GM12892 (cell line): Measurements from ENCODE around the gene VAPB.
"Not testable (repeated sequence)": the region's sequence is repeated elsewhere in the genome, so short reads cannot be mapped to it uniquely, and the experiment has no call there.

Experiments
- DNase-seq: peaks from one replicate; pipeline ENCODE4 v3.0.0; 2011; ENCODE audit not compliant: insufficient read length
- FAIRE-seq: peaks from 2 replicates; lab custom pipeline; 2011; peaks lifted over from hg19 to GRCh38; lab: Jason Lieb, UNC
- POLR2A ChIP-seq: IDR thresholded peaks from 2 replicates; pipeline ENCODE4 v1.6.1; 2011; ENCODE audit warnings: low read depth, low read length, control low read depth
- POLR2AphosphoS5 ChIP-seq: IDR thresholded peaks from 2 replicates; pipeline ENCODE4 v1.6.1; 2011; ENCODE audit warnings: low read depth, low read length, control low read depth
- TAF1 ChIP-seq: IDR thresholded peaks from 2 replicates; pipeline ENCODE4 v1.6.1; 2011; ENCODE audit warnings: low read depth, mild to moderate bottlenecking, control low read depth, low read length, borderline replicate concordance

The VAPB gene

GRCh38 chr20:58416835-58417234 lies 27.8 kb downstream of the VAPB start:
- no peak for TF ChIP-seq POLR2AphosphoS5
- no peak for TF ChIP-seq TAF1
- TF ChIP-seq POLR2A, result no peak
- FAIRE-seq, result no peak

GRCh38 chr20:58417438-58417837 lies 28.4 kb downstream of the VAPB start:
- FAIRE-seq (no peak), DNase-seq (no peak)
- TF ChIP-seq POLR2A, result no peak
- TF ChIP-seq POLR2AphosphoS5, result no peak
- no peak for TF ChIP-seq TAF1

More at GRCh38 chr20:58416835-58417234, 27.8 kb downstream of the VAPB start:
- no peak for DNase-seq

DNA sequence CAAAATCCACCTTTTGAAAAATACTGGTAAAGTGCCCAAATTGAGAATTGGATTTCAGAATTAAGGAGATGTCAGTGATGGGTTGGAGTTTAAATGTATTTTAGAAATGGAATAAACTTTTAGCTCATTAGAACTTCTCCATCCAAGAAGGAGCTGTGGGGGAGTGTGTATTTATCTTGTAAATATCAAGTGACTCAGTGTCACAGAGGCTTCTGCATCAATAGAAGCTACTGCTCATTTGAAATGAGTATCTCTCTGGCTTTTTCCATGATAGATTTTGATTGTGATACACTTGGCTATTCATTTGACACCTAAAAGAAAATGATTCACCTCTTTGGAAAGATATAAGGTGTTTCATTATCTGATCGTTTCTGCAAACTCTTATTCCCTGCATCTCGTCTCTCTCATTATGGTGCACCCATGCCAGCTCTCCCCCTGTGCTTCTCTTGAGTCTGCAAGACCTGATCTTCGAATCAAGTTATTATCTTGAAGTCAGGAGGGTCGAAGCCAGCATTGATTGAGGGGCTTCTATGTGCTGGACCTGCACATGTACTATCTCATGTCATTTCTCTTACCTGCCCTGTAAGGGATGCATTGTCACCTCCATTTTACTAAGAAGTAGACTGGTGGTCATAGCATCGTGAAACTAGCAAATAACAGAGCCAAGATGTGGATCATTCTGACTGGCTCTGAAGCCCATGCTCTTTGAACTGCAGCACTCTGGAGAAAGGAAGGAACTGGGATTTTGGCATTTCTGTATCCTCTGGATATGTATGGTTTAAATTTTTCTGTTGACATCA lies 30.1 kb downstream of the VAPB start:
- TF ChIP-seq POLR2AphosphoS5, result no peak
- TF ChIP-seq TAF1, result no peak
- no peak for TF ChIP-seq POLR2A
- no peak for FAIRE-seq
- no peak for DNase-seq

- DNase-seq, result no peak
- FAIRE-seq, result no peak
Observed at GRCh38 chr20:58420798-58421496, 31.9 kb downstream of the VAPB start.

GRCh38 chr20:58421497-58421850 lies 32.4 kb downstream of the VAPB start:
- DNase-seq (no peak), FAIRE-seq (no peak)
- TF ChIP-seq POLR2A (no peak), POLR2AphosphoS5 (no peak), TAF1 (no peak)

More at GRCh38 chr20:58420798-58421496, 31.9 kb downstream of the VAPB start:
- no peak for TF ChIP-seq POLR2AphosphoS5
- no peak for TF ChIP-seq POLR2A
- TF ChIP-seq TAF1, result no peak

DNA sequence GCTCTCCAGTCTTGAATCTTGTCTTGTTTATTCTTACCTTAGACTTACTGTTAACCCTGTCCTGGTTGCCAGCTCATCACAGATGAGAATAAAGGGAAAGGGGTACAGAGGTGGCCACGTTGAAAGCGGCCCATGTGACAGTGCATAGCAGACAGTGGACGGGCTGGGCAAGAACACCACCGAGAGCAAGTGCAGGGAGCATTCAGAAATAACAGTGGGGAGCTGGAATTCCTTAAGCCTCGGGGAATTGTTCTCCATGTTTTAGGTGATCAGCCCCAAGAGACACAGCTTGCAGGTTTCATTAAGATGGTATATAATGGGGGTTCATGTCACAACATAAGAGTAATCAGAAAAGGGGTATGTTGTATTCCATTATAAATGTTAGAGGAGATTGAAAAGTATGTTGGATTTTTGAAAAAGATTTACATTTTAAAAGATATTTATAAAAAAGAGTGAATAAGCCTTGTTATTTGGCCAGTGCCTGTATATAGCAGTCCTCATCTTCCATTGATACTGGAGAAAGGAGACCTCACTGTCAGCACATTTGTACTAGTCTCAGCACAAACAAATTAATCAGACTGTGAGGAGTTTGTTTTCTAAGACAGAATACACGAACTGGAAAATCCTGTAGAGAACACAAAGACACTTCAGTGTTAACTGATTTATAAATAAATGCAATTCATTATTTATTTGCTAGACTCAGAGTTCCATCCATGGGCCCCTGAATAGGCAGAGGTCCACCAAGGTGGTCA lies 35.4 kb downstream of the VAPB start:
- DNase-seq (no peak), FAIRE-seq (no peak)
- TF ChIP-seq POLR2A, result no peak

- not testable (repeated sequence) for FAIRE-seq, DNase-seq
Observed at GRCh38 chr20:58427571-58427970, 38.5 kb downstream of the VAPB start.

DNA sequence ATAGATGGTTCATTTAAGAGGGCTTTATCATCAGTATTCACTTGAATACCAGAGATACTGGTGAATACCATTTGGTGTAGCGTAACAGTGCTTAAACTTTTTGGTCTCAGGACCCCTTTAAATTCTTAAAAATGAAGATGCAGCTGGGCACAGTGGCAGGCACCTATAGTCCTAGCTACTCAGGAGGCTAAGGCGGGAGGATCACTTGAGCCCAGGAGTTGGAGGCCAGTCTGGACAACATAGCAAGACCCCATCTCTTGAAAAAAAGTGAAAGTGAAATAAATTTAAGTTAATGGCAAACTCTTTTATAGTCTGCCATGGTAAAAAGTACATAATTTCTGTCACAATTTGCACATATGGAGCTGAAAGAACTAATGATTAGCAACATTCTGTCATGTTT lies 39.3 kb downstream of the VAPB start:
- FAIRE-seq (no peak), DNase-seq (no peak)
- TF ChIP-seq POLR2AphosphoS5, result no peak
- no peak for TF ChIP-seq TAF1
- no peak for TF ChIP-seq POLR2A

DNA sequence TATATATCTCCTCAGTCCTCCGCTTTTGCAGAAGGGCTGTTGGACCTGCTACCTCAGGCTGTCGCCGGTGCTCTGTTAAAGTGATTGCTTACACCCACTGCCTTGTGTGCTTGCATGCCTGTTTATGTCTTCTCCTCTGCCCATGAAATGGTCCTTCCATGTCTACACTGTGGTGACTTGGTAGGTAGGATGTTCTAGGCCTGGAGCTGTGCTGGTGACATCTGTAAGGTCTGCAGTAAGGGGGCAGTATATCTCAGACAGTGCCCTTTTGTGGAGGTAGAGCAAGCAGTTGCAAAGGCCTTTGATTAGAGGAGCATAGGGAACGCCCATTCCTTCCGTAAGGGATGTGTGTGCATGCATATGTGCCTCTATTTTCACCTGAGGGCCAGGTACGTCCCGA lies 40.3 kb downstream of the VAPB start:
- DNase-seq (no peak), FAIRE-seq (no peak)
- TF ChIP-seq POLR2AphosphoS5, result no peak
- no peak for TF ChIP-seq TAF1
- TF ChIP-seq POLR2A, result no peak

DNA sequence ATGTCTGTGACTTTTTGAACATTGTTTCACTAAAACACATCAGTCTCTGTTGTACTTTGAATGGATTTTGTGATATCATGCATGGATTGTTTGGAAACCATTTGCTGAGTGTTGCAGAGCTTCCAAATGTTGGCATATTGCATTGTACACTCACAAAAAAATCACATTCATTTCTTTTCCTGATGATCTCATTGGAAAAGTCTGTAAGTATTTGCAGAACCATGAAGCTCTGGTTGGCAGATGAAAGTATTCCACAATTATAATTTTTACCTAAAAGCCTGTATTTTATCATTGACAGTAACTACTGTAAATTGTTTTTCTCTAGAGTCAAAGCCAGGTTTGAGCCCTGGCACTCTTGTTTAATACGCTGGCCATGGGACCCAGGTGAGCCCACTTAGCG lies 42.1 kb downstream of the VAPB start:
- no peak for FAIRE-seq
- DNase-seq, result no peak
- TF ChIP-seq POLR2AphosphoS5 (no peak), TAF1 (no peak), POLR2A (no peak)

DNA sequence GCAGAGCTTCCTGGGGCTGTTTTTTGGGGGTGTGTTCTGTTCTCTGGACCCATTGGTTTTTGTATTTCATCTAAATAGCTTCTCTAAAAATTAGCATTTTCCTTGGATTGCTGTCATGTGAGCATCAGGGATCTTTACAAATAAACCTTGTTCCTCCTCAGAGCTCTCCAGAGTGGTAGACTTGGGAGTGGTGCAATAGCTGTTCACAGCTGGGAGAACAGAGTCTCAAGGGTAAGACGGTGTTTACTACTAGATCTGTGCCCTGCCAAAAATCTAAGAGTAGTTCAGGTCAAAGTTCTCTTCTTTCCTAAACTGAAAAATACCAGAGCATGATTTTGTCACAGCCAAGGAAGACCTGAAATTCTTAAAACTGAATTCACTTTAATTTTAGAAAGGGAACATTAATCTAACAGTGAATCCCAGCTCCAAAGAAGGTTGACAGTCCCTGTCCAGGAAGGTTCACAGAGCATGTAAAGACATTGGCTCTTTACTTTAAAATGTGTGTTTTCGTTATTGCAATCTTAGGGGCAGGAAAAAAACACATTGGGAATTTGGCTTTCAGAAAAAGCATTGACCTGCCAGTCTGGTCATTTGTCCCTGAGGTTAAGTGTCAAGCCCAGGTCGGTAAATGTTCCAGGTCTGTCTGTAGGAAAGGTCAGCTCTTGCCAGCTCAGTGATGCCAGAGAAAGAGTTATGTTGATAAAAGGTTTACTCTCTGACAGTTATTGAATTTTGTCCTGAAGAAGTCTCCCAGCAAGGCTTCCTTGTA lies 43.3 kb downstream of the VAPB start:
- no peak for TF ChIP-seq POLR2AphosphoS5
- no peak for TF ChIP-seq POLR2A
- TF ChIP-seq TAF1, result no peak
- FAIRE-seq (no peak), DNase-seq (no peak)
